ENCODE results near the gene ACIN1.
"Not testable (repeated sequence)": the region's sequence is repeated elsewhere in the genome, so short reads cannot be mapped to it uniquely, and the experiment has no call there.

The ACIN1 gene

GRCh38 chr14:23035303-23036144 lies 59.4 kb downstream of the ACIN1 start:
- no peak for DNase-seq

- peak; percentile 72 to 74 for DNase-seq
These were observed 60.2 kb downstream of the ACIN1 start, which contains the start of gene PSMB5 for GRCh38 chr14:23034498-23035302. TSS of gene PSMB5 (minus strand) at chr14:23034900. CDS start at chr14:23034881, 19 bp downstream.

DNA sequence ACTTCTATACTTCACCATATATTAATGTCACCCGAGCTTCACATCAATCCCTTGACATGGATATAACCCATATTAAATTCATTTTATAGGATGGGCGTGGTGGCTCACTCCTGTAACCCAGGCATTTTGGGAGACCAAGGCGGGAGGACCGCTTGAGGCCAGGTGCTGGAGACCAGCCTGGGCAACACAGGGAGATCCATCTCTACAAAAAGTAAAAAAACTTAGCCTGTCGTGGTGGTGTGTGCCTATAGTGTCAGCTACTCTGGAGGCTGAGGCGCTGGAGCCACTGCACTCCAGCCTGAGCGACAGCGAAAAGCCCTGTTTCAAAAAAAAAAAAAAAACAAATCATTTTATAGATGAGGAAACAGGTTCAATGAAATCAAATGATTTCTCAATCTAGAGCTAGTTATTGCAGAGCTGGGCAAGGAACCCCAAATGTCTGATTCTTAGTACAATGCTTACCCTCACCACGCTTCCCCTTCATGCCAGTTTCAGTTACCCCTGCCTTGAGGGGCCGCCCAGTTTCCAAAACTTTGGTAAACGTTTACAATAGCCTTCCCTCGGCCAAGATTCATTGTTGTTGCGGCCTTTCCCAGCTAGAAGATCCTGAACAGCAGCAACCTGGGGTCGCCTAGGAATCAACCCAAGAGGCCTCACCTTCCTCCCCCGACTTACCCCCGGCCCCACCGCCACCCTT lies 61.0 kb downstream of the ACIN1 start:
- DNase-seq = no peak

DNA sequence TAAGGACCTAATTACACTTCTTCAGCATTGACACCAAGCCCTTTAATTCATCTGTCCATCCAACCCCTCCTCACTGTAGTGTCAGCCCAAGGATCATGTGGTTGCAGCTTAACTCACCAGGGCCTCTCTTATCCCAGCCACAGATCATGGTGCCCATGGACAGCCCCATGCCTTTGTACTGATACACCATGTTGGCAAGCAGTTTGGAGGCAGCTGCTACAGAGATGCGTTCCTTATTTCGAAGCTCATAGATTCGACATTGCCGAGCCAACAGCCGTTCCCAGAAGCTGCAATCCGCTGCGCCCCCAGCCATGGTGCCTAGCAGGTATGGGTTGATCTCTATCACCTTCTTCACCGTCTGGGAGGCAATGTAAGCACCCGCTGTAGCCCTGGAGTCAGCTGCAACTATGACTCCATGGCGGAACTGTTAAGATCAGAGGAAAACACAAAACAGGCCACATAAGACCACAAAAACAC lies 61.6 kb downstream of the ACIN1 start:
- no peak for DNase-seq

GRCh38 chr14:23030936-23031335 lies 64.0 kb downstream of the ACIN1 start:
- no peak for DNase-seq

DNA sequence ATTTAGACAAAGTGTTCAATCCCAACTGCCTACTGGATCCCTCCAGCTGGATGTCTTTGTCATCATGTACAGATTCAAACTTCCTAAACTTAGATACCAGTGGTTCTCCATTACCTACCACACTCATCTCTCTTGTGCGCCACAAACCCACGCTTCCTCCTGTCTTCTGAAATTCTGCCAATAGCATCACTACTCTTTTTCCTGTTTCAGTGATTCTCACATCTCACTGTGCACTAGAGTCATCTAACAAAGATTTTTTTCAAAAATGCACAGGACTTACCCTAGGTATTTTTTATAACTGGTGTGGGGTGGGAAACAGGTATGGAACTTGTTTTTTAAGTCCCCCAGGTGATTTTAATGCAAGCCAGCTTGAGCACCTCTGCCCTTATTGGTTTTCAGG lies 66.1 kb downstream of the ACIN1 start:
- DNase-seq = no peak

DNA sequence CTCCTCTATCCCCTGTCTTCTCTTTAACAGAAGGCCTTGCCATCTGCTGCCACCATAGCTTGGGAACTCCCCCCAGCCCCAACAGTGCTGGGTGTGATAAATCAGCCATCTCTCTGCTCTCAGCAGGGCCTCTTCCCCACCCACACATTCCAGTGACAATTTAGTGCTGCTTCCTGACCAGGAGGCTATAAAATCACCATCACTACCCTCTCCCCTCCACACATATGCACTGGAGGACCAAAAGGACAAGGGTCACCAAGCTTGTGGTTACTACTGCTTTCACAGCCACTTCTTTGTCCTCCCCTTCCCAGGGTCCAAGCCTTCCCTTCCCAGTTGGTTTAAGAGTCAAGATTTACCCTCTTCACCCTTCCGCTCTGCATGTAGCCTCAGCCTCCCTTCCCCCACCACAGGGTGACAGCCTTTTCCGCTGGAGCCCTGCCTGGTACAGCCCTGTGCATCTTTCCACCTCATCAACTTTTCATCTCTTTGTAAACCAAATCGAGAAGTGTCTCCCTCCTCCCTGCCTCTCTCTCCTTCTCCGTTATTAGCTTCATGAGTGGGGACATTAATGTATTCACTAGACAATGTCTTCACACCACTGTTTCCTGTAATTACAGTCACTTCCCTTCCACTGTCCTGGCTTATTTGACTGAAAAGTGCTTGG lies 69.7 kb downstream of the ACIN1 start:
- peak in 1 of 2 donors; percentile 22 for DNase-seq

- DNase-seq = no peak
These were observed 70.3 kb downstream of the ACIN1 start for GRCh38 chr14:23024612-23025075.

- no peak for DNase-seq
These were observed 71.2 kb downstream of the ACIN1 start for GRCh38 chr14:23023795-23024152.

- DNase-seq = no peak
These were observed 71.7 kb downstream of the ACIN1 start for GRCh38 chr14:23023022-23023794.

DNA sequence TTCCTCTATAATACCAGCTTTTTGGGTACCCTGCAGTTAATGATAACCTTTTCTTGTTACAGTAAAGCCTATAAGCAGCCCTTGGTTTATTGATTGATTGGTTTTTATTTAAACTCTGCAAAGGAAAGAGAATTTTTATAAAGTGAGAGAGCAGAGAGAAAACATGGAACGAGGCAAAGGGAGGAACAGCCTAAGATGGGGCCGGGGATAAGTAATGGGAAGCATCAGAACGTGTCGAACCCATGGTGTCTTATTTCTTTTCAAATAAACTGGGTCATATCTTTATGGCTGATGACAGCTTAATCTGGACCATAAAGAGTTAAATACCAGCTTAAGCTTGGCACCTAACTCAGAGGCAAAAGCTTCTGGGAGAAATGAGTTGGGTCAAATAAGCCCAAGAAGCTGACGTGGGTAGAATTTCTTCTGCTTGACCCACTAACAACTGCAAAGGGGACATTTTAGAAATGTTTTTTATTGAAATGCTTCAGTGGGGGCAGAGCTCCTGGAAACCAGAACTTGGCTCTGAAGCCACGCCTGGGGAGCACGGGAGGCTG lies 73.0 kb downstream of the ACIN1 start:
- DNase-seq = no peak

- DNase-seq = no peak
These were observed 73.5 kb downstream of the ACIN1 start for GRCh38 chr14:23021434-23021833.

GRCh38 chr14:23020143-23021128 lies 74.5 kb downstream of the ACIN1 start:
- DNase-seq = no peak

- DNase-seq = no peak
These were observed 76.8 kb downstream of the ACIN1 start for GRCh38 chr14:23018107-23018506.

DNA sequence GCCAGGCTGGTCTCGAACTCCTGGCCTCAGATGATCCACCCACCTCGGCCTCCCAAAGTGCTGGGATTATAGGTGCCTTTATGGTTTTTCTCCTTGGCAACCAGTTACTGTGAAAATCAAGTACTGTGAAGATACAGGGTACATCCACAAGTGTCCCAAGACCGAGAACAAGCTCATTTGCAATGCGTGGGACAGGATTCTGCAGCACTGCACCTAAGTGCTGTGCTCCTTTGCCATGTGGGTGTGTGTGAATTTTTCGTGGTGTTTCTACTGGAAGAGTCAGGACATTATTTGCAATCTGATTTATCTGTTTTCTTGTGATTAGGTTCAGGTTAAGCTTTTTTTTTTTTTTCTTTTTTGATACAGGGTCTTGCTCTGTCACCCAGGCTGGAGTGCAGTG lies 77.8 kb downstream of the ACIN1 start:
- DNase-seq = no peak

DNA sequence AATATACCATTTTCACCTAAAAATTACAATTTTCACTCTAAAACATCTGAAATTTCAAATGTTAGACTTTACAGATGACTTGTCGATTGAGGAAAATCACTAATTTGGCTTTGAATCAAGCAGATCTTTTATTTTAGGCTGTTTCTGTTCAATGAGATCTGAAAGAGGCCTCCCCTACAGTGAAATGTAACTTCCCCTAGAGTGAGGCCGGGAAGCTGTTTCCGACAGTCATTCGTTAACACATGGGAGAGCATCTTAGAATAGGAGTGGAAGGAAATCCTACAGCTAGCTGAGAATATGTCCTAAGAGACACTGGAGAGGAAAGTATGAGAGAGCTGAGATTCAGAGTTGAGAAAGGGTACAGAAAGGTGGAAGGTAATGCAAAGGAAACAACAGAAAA lies 79.3 kb downstream of the ACIN1 start:
- no peak for DNase-seq

- not testable (repeated sequence) for DNase-seq
These were observed 81.2 kb downstream of the ACIN1 start for GRCh38 chr14:23013749-23014054.

GRCh38 chr14:23013054-23013748 lies 81.7 kb downstream of the ACIN1 start:
- DNase-seq = no peak

DNA sequence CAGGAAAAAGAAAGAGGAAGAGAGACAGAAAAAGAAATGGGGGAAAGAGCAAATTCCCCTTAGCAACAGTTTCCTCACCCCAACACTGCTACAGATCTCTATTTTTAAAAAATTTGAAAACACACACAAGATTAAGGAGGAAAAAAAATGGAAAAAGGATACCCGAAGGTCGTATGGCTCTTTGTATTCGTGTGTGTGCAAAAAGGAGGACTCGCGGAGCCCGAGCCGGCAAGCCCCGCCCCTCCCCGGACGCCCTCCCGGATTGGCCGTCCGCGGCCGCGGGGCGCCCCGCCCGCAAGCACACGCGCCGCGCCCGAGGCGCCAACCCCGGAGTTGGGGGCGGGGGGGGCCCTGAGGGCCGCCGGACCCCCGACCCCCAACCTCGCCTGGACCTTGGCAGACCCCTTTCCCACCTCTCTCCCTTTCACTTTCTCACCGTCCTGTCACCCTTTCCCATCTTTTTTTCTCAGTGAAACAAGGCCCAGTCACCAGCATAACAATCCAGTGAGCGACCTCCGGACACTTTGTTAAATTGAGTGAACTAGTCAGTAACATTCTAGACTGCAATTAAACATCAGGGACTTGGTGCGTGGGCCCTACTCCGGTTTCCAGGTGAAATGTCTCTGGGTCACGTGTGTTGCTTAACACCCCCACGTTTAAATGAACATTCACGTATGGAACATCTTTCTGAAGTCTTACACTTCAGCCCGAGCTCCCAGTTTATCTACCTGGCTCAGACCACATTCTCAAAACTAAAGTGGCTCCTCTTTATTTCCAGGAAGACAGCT lies 84.8 kb downstream of the ACIN1 start, which contains the start of gene C14orf93:
TSS of gene C14orf93 (minus strand) at position 205 of the 788 bp plus-strand sequence. CDS start 11,120 bp downstream, outside the sequence.
- DNase-seq = peak; percentile 75 to 78
